Measurements from ENCODE around the gene FANCG. TPM values are rescaled to one million over a fixed set of nuclear protein-coding genes. Genes with fewer than 3 reads are reported as not detected.

FANCG gene
- total and polyA plus RNA-seq, 8 donors = 1.3 to 30.9 (median 16.4) TPM

DNA sequence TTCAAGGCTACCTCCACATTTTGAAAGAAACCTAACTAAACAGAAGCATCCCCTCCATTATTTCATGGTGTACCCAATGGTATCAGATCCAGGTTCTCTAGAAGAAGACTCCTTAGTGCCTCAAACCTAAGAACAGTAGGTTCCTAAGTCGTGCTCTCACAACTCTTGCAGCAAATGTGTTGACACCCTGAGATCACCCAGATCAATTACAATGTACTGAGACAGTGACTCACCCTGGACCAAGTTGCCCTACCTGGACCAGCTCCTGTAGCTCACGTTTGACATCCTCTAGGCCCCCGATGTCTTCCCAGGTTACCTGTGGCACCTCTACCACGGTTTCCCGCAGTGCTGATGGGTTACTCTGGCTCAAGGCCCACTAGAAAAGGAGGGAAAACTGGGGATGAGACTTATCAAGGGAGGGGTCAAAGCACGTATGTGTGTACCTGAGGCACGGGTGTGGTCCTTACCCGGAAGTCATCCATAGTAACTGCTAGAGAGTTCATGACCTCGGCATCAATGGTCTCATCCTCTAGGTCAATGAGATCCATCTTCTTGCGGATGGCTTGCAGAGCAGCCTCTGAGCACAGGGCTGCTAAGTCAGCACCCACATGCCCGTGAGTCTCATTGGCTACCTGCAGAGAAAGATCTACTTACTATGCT, 19.1 kb downstream of the FANCG start:
- Histone ChIP-seq H3K4me1 (no peaks in the 10 kb centered on the region), H3K27ac (no peak overlapping the region), H3K4me3 (no peak overlapping the region), H3K27me3 (no peaks in the 10 kb centered on the region), H3K9me3 (no peaks in the 10 kb centered on the region), H3K36me3 (peaks cover 100% of the 10 kb centered on the region in 4 donors)
- TF ChIP-seq EP300 (IDR thresholded peaks at IDR 0.05) (no peak), CTCF (IDR thresholded peaks at IDR 0.05) (no peak), POLR2A (IDR thresholded peaks at IDR 0.05) (no peak), POLR2AphosphoS5 (IDR thresholded peaks at IDR 0.05) (no peak)
- intact Hi-C loops (cut with DNase I; ENCODE audit: low total_unique reads) = no loop called here
- 86 to 94% (median 89%) methylated on average over 11 of the region's 11 CpGs for WGBS, 5 donors
- DNase-seq = no peak

- H3K36me3 ChIP-seq = peaks cover 93 to 100% (median 100%) of the 10 kb centered on the region in 4 donors
- no peak for DNase-seq
- H3K4me1 ChIP-seq = no peaks in the 10 kb centered on the region
- no peaks in the 10 kb centered on the region for H3K9me3 ChIP-seq
- no peak for TF ChIP-seq POLR2AphosphoS5 (IDR thresholded peaks at IDR 0.05)
- no peak for TF ChIP-seq CTCF (IDR thresholded peaks at IDR 0.05)
- no peak for TF ChIP-seq POLR2A (IDR thresholded peaks at IDR 0.05)
- no peak for TF ChIP-seq EP300 (IDR thresholded peaks at IDR 0.05)
- 92 to 97% (median 92%) methylated on average over 7 to 10 of the region's 10 CpGs for WGBS, 5 donors
- no peak overlapping the region for H3K27ac ChIP-seq
- no peaks in the 10 kb centered on the region for H3K27me3 ChIP-seq
- intact Hi-C loops (cut with DNase I; ENCODE audit: low total_unique reads) = no loop called here
- no peak overlapping the region for H3K4me3 ChIP-seq
Measured at GRCh38 chr9:35059438-35059837, 20.3 kb downstream of the FANCG start.

DNA sequence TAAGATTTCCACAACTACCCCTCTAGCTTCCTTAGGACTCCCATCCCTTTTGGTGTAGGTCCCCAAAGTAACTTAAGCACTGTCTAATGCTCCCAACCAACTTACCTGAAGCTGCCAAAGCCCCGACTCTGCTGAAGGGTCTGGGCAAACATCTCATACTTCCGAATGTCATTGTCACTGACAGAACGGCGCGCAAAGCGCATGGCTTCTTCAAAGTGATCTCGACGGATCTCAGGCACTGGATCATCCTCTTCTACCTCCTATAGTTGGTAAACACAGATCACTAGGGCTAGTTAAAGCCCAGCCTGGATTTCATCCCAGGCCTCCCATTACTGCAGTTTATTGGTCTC, 22.5 kb downstream of the FANCG start:
- 97 to 98% (median 98%) methylated on average over 8 of the region's 8 CpGs for WGBS, 5 donors
- TF ChIP-seq POLR2A (IDR thresholded peaks at IDR 0.05) (no peak), EP300 (IDR thresholded peaks at IDR 0.05) (no peak), CTCF (IDR thresholded peaks at IDR 0.05) (no peak), POLR2AphosphoS5 (IDR thresholded peaks at IDR 0.05) (no peak)
- no peak overlapping the region for H3K27ac ChIP-seq
- no peaks in the 10 kb centered on the region for H3K4me1 ChIP-seq
- DNase-seq = no peak
- intact Hi-C loops (cut with DNase I; ENCODE audit: low total_unique reads) = no loop called here
- no peaks in the 10 kb centered on the region for H3K9me3 ChIP-seq
- no peak overlapping the region for H3K4me3 ChIP-seq
- no peaks in the 10 kb centered on the region for H3K27me3 ChIP-seq
- peaks cover 77 to 100% (median 99%) of the 10 kb centered on the region in 4 donors for H3K36me3 ChIP-seq

DNA sequence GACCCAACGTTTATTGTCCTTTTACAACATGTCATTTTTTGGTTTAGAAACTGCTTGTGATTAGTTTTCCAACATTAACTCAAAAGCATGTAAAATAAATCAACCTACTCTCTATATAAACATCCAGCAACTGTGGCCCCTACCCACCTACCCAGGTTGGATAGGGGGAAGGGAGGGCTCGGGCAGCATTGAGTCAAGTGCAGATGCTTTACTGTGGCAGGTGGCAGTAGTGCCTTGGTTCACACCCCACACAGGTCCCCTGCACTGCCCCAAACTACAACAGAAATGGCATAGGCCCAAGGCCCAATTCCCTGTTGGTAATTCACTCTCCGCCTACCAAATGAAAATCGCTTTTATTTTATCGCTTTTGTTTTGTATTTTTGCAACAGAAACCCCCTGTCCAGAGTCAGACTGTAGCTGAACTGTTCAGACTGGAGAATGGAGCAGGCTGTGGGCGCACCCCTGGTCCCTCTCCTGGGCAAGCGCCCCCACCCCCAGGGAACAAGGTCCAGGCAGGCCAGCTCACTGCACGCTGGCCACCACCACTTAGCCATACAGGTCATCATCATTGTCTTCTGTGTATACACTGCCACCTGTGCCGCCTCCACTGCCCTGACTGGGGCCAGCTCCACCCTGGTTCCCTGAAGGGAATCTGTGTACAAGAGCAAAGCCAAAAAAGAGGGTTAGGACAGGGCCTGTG, 23.0 kb downstream of the FANCG start:
- Histone ChIP-seq H3K36me3 (peaks cover 75 to 100% (median 99%) of the 10 kb centered on the region in 4 donors), H3K27me3 (no peaks in the 10 kb centered on the region), H3K4me3 (no peak overlapping the region), H3K4me1 (no peaks in the 10 kb centered on the region), H3K27ac (no peak overlapping the region), H3K9me3 (no peaks in the 10 kb centered on the region)
- no peak for DNase-seq
- intact Hi-C loops (cut with DNase I; ENCODE audit: low total_unique reads) = no loop called here
- WGBS, 5 donors = 91 to 96% (median 94%) methylated on average over 8 to 9 of the region's 9 CpGs
- TF ChIP-seq POLR2A (IDR thresholded peaks at IDR 0.05) = no peak
- no peak for TF ChIP-seq CTCF (IDR thresholded peaks at IDR 0.05)
- TF ChIP-seq POLR2AphosphoS5 (IDR thresholded peaks at IDR 0.05) = no peak
- no peak for TF ChIP-seq EP300 (IDR thresholded peaks at IDR 0.05)

All from stomach (tissue), 9 donors.